HG02970 (cell line): ENCODE data around the gene TEPSIN.
A peak's percentile ranks its signal among the peaks of the same experiment; 100 is the strongest.

Experiments
- ATAC-seq: cut with Tn5 transposase; IDR thresholded peaks from one replicate; pipeline ENCODE4 v1.9.1; 2021; ENCODE audit warnings: mild to moderate bottlenecking, moderate library complexity, moderate number of reproducible peaks; ENCODE audit not compliant: unreplicated experiment, low FRiP score

The TEPSIN gene

DNA sequence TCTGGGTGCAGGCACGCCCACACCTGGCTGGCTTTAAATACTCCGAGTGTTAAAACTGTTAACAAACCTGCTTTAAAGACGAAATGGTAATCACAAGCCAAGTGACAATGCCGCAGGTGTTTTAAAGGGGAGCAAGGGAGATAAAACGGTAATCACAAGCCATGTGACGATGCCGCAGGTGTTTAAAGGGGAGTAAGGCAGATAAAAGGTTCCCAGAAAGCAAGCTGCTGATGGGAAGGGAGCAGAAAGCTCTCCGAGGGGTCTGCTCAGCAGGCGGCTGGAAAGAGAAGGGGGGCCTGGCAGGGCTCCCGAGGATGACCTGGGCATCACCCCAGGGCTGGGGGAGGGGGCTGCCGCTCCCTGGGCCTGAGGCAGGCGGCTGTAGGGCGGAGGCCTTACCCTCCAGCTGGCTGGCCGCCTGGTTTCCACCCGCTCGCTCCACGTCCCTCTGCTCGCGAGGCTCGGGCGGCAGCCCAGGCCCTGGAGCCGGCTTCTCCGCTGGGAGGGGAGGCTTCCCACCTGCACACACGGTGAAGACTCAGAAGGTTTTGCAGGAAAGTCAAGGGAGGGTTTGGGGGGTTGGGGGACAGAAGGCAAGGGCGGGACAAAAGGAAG, 12.3 kb upstream of the TEPSIN start:
- ATAC-seq: no peak

DNA sequence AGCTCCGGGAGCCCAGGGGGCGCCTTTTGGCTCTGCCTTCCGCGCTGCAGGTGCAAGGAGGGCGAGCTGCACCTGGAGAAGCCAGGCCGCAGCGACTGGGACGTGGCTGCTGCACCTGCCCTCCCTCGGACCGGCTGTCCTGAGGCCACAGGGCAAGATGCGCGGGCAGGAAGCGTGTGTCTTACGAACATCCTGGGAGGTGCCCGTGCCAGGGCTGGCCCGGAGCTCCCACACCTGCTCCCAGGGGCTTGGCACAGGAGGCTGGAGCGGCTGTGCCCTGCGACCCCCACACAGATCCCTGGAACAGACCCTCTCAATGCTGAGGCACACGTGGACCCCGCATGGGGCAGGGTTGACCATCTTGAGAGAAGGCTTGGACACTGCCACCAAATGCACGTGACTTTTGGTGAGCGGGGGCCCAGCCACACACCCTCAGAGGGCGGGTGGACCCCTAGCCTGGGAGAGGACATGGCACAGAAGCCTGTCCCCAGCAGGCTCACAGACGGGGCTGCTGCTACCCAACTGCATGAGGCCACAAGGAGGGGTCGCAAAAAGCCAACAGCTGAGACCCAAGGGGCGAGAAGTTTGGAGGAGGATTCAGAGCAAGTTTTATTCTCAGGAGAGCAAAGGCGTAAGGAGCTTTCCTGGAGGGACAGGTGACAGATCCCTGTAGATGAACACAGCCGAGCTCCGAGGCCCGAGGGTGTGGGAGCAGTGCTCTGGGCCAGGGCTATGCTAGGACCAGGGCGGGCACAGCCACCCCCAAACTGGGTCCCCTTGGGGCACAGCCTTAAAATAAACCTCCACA, 11.6 kb upstream of the TEPSIN start:
- ATAC-seq: no peak

DNA sequence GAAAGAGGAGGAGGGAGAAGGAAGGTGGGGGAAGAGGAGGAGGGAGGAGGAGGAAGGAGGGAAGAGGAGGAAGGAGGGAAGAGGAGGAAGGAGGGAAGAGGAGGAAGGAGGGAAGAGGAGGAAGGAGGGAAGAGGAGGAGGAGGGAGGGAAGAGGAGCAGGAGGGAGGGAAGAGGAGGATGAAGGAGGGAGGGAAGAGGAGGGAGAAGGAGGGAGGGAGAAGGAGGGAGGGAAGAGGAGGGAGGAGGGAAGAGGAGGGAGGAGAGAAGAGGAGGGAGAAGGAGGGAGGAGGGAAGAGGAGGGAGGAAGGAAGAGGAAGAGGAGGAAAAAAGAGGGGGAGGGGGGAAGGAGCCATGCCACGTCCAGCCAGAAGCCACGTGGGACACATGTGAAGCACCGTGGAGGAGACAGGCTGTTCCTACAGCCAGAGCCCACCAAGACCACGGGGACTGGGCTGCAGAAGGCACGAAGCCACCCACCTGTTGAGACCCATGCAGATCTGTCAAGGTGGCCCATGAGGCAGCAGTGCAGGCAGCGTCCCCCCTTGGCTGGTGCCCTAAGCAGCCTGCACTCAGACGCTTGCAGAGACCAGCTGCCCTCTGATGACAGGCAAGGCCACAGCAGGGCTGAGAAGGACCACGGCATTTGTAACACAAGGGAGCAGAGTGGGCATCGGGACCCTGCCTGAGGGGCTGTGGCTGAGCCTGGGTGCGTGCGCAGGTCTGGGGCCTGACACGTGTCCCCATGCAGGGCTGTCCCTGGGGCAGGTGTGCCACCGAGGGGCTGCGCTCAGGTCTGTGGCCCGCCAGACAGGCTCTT, 10.6 kb upstream of the TEPSIN start:
- ATAC-seq: no peak

DNA sequence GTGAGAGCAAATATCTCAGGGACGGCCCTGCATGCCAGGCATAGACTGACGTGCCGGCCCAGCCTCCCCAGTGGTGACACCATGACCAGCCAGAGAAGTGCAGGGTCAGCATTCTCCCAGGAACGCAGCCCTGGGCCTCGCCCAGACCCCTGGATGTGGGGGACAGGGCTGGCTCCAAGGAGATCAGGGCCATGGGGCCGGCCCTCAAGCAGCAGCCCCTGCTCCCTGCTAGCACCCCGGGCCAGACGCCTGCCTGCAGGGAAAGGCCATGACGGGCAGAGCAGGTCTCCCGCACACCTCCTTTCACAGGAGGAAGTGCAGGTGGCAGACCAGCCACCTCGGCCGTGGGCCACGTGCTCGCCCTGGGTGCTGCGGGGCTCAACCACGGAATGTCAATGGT, 9.8 kb upstream of the TEPSIN start:
- no peak for ATAC-seq

DNA sequence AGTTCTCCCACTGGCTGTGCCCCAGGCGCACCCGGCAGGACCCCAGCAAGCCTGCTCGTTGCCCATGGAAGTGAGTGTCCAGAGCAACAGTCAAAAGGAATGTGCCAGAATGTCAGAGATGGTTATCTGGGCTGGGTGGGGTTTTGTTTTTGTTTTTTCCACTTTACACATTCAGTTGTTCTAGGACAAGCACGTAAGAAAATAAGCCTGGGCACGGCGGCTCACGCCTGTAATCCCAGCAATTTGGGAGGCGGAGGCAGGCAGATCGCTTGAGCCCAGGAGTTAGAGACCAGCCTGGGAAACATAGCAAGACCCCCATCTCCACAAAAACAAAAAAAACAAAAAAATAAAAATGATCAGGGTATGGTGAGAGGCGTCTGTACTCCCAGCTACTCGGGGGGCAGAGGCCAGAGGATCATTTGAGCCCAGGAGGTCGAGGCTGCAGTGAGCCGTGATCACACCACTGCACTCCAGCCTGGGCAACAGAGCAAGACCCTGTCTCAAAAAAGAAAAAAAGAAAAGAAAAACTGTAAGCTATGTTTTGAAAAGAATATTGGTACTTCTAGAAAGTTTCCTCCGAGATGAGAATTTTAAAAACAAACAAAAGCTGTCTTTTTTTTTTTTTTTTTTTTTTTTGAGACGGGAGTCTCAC, 8.6 kb upstream of the TEPSIN start:
- no peak for ATAC-seq

DNA sequence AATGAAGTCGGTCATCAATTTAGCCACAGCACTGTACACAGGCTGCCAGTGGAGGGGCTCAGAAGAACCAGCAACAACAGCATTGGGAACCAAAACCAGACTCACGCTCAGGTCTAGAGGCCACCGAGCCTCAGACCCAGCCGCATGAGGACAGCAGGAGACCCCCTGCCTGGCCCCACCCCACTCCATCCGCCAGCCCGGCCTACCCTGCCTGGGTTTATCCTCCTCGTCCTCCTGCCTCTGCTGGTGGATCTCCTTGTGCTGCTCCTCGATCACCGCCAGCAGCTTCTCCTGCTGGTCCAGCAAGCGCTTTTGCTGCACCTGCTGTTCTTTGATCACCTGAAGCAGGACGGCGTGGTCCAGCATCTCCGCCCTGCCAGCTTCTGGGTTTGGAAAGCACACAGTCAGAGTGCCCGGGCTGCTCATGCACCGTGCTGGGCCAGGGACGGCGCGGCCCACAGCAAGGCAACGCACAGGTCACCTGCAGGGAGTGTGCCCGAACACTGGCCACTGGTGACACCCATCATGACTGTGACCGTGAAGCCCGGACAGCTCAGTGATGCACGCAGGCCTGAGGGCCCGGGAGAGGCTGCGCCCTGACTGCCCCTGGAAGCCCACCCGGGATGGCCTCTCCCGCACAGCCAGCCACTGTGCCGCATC, 8.0 kb upstream of the TEPSIN start:
- ATAC-seq: no peak

DNA sequence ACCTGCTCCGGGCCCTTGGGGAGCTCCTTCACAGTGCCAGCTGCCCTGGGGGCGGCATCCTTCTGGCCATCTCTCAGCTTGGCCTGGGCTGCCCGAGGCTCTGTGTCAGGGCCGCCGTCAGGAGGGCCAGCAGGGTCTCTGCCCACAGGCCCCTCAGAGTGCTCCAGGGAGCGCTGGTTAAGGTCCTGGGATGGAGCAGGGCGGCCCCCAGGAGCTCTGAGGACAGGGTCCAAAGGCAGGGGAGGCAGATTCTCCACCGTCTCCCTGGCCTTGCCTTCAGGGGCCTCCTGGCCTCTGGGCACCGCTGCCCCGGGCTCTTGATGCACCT, 7.5 kb upstream of the TEPSIN start:
- ATAC-seq: no peak

DNA sequence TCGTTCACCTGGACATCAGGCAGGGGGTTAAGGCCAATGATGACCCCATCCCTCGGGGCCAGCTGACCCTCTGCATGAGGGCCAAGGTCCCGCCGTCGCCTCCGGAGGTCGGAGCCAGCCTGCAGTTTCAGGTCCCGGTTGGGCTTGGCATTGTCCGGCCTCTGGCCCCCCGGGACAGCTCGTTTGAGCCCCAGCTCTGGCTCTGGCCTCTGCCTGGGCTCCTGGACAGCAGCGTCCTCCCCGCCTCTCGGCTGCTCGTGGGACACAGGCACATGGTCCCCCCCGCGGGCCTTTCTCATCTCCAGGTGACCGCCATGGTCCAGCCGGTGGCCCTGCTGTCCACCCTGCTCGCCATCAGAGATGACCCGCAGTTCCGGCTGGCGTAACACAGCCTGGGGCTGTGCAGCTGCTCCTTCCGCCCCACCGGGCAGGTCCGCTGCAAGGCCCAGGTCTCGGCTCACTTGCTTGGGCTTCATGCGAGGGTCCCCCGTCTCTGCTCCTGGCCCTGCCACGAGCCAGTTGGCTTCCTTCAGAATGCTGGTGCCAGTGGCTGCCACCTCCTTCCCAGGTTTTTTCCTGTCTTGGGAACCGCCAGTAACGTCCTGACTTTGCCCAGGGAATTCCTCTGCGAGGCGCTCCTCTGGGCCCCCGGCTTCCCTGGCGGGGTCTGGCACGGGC, 6.9 kb upstream of the TEPSIN start:
- no peak for ATAC-seq

DNA sequence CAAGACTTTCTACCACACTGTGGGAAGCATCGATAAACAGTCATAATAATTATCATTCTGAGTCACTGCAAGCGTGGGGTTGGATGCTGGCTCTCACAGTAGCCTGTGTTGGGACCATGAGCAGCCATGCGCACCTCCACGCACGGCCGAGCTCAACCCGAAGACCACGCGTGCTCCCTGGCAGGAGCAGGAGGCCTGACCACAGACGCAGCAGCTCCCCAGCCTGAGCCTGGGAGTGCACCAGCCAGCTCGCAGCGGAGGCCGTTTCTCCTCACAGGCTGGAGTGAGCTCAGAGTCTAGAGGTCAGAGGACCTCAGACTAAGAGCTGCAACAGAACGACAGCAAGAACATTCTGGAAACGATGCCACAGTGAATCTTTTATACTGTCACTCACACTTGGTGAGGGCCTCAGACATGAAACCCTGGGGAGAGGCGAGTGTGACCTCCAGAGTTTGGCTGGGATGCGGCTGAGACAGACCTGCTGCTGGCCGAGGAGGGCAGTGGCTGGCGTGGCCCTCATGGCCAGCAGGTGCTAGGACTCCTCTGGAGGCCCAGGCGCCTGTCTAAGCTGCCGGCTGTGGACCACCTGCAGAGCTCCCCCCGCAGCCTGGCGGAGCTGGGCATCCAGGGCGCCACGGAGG, 6.3 kb upstream of the TEPSIN start:
- no peak for ATAC-seq

DNA sequence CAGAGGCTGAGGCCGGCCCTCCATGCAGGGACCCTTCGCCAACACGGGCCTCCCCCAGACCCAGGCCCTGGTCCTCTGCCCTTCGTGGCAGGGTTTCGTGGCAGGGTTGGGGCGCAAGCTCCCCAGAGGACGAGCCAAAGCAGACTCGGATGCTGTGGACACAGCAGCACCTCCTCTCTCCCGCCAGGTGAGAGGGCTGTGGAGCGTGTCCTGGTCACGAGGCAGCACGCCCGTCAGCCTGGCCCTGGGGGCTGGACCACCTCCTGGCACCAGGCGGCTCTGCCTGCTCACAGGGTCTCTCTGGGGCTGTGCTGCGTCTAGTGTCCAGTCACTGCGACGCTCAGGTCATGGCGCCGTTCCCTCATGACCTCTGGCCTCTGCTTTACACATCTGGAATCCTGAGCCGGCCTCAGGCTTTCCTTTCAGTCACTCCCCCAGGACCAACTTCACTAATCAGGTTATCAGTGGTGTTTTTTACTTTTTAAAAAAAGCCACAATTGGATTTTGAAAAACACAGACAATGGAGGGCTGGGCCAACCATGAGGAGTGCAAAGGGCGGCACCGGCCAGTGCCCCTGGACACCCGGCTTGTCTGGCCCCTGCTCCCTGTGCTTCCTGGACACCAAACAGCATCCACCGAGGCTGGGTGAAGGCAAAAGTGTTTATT, 5.6 kb upstream of the TEPSIN start:
- no peak for ATAC-seq

DNA sequence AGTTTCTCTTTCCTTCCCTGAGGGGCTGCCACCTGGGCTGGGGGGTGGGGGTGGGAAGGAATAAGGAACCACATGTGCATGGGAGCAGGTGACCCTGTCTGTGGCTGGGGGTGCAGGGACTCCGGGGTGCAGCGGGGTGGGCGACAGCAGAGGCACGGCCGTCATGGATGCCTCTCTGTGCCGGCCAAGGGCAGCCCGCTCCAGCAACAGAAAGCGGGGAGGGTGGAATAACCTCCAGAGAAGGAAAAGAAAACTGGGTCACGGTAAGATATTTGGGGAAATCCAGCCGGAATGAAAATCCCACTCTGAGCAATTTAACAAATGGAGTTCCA, 4.4 kb upstream of the TEPSIN start:
- ATAC-seq: no peak

DNA sequence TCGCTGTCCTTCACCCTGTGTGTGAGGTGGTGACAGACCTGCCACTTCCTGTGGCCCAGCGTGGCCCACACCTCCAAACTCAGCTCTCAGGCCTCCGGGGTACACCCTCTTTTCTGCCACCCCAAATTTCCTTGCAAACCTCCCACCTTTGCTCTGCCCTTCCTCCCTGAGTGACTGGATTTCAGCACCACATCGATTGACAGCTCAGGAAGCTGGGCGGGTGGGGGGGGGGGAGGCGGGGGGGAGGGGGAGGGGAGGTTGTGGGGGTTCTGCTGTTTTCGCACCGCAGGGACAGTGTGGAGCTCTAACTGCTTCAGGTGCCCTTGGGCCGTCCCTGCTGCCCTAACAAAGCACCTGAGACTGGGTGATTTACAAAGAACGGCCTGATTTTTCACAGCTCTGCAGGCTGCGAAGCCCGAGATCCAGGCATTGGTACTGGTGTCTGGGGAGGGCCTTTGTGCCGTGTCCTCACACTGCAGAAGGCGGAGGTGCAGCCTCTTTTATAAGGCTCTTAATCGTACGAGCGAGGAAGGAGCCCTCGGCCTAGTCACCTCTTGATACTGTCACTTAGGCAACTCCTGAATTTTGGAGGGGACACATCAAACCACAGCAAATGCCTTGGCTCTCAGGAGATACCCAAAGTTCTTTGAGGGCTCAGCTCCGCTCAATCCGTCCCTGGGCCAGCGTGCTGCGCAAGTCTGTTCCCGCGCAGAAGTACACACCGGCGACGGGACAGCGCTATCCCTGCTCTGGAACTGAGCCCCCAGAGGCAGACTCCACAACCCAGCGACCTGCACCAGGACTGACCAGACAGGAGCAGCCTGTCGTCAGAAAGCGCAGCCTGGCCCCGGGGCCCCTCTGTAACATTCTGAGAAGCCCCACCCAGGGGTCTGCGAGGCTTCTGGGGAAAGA, 3.8 kb upstream of the TEPSIN start:
- no peak for ATAC-seq

DNA sequence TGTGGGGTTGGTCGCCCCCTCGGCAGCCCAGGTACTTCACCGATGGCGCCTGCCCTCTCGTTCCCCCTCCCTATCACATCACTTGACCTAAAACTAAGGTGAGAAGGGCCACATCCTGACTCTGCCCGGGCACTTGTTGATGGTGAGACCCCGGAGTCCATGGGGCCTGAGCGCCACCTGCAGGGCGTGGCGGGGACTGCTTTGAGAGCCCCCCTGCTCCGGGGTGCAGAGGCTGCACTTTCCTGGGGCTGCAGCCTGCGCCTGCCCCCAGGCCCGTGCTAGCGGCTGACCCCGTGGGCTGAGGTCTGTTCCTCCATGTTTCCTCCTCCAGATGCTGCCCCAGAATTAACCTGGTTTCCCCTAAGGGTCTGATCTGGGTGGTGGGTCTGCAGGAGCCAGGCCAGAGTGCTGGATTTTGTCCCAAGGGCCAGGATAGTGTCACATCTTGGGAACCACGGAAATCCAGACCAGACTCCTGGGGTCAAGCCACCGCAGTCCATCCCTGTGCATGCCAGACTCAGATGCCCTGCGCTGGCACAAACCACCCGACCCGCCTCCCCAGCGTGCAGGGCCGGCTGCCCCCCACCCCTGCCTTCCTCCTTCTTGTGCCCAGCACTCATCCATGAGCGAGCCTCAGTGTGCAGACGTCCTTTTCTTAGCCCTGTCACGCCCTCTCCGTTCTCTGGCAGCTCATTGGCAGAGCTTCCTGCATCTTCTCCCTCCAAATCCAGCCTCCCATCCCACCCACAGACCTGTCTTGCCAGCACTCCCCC, 3.0 kb upstream of the TEPSIN start:
- ATAC-seq: no peak

DNA sequence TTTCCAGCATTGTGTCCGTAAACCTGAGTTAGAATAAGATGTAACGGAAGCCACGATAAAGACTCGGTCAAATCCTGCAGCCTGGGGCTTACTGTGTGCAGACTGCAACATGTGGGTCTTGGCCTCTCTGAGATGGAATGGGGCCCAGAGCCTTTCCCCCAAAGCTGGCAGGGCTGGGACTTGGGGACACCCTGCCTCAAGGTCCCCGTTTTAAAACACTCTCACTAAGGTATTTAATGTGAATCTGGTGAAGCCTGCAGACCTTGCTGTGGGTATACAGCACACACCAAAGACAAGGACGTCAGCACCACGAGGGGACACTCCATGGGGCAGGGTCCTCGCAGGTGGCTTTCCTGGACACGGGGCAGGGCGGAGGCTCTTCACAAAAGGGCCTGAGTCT, 2.3 kb upstream of the TEPSIN start:
- no peak for ATAC-seq

DNA sequence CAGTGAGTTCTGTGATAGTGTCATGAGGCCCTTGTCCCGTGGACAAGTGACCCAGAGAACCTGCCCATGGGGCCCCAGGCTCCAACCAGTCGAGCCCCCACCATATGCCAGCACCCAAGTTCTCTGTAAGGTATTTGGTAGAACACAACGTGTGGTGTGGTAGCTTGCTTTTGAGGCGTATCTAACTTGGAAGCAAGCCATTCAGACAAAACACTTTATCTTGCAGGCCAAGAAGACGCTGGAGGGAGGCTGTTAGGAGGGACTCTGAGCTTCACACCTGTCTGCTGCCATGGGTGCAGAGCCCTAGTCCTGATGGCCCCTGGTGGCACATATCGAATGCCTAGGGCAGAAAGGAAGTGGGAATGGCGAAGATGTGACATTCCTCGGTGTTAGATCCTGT, 1.9 kb upstream of the TEPSIN start:
- ATAC-seq: no peak

DNA sequence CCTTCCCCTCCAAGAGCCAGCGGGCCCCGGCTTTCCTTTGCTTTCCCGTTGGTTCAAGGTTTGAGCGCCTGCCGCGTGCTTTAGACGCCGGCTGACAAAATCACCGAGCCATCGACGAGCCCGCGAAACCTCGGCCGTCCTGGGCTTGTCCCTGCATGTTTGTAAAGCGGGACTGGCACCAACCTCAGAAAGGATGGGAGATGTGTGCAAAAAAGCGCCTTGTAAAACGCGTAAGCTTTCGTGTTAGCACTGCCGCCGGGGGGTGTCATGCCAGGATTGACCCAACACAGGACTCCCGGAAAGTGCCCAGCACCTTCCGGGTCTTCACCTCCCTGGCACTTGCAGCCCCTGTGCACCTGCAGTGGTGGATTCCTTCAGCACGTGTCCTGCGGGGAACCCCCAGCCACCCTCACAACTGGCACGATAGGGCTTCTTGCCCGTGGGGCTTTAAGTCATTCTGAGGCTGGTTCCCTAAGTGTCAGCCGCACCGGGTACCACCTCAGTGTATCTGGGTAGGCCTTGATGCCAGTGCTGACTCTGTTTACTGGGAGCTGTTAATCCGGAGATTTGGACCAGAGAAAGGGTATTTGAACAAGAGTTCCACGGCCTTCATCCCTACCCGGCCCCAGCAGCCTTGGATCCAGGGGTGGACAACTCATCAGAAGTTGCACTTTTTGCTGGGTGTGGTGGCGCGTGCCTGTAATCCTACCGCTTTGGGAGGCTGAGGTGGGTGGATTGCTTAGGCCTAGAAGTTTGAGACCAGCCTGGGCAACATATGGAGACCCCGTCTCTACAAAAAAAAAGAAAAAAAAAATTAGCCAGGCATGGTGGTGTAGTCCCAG, 1.1 kb upstream of the TEPSIN start:
- ATAC-seq: no peak

DNA sequence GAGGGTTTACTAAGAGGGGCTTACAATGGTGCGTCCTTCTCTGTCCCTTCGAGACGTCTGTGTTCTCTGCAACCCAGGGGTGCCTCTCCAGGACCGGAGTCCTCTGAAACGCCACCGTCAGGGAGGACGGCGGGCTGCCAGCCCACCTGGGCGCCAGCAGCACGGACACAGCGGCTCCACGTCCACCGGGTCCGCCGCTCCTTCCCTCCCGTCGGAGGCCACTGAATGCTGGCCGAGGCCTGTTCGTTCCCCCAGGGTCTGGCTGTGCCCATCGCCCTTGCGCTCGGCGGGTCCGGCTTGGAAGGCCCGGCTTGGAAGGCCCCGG, 403 bp downstream of the TEPSIN start:
- peak; percentile 1 for ATAC-seq
